Effector memory CD4-positive, alpha-beta T cell (primary cell): ENCODE data around the gene PHLDB2.

Source experiments
- DNase-seq, 3 donors: peaks; one replicate each; pipeline ENCODE4 v3.0.0-alpha.2; 2020
- H3K27ac ChIP-seq: 2 replicates; pipeline ENCODE4 v1.7.0; 2013; ENCODE audit warnings: mild to moderate bottlenecking, low read length, moderate library complexity; ENCODE audit not compliant: insufficient read depth, poor library complexity, severe bottlenecking
- H3K27me3 ChIP-seq: replicated peaks from 2 replicates; pipeline ENCODE4 v1.7.0; 2013; ENCODE audit warnings: mild to moderate bottlenecking, low read length; ENCODE audit not compliant: insufficient read depth, control insufficient read depth, poor library complexity, severe bottlenecking
- H3K36me3 ChIP-seq: 2 replicates; pipeline ENCODE4 v1.7.0; 2013; ENCODE audit warnings: mild to moderate bottlenecking, low read length, moderate library complexity; ENCODE audit not compliant: control insufficient read depth, insufficient read depth
- H3K4me1 ChIP-seq: 2 replicates; pipeline ENCODE4 v1.7.0; 2013; ENCODE audit warnings: low read length, mild to moderate bottlenecking; ENCODE audit not compliant: control insufficient read depth, insufficient read depth, poor library complexity, severe bottlenecking
- H3K4me3 ChIP-seq: 2 replicates; pipeline ENCODE4 v1.7.0; 2013; ENCODE audit warnings: low read length, low read depth, mild to moderate bottlenecking; ENCODE audit not compliant: insufficient read depth, poor library complexity, severe bottlenecking
- H3K9me3 ChIP-seq: 2 replicates; pipeline ENCODE4 v1.7.0; 2013; ENCODE audit warnings: mild to moderate bottlenecking, low read length, moderate library complexity; ENCODE audit not compliant: control insufficient read depth

PHLDB2 gene

DNA sequence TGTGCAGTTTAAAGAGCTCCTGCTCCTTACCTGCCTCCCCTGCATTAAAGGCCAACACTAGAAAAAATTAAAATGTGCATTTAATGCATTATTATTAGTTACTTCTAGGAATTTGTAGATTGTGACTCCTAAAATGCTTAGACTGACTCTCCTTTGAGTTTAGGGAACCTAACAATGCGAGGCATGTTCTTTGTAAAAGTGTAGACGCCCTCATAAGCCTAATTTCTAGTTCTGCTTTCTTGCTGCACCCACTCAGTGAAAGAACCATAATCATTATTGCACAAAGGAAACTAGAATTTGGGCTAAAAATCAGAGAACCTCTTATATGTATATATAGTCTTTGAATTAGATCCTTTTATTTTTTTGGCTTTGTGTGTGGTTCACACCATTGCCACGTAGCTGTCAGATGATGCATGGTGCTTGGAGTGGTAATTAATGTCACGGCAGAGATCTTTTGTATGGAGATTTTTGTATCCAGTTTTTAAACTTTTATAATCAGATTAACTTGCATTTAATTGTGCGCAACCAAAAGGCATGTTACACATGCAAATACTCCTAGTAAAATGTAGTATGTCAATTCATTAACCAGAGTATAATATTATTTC lies 120.5 kb downstream of the PHLDB2 start:
- H3K4me3 ChIP-seq: peak overlapping the region; percentile 94
- peak overlapping the region; percentile 78 for H3K27ac ChIP-seq
- DNase-seq: no peak
- no peaks in the 10 kb centered on the region for H3K9me3 ChIP-seq
- H3K27me3 ChIP-seq: no peaks in the 10 kb centered on the region
- no peaks in the 10 kb centered on the region for H3K36me3 ChIP-seq
- H3K4me1 ChIP-seq: no peaks in the 10 kb centered on the region

DNA sequence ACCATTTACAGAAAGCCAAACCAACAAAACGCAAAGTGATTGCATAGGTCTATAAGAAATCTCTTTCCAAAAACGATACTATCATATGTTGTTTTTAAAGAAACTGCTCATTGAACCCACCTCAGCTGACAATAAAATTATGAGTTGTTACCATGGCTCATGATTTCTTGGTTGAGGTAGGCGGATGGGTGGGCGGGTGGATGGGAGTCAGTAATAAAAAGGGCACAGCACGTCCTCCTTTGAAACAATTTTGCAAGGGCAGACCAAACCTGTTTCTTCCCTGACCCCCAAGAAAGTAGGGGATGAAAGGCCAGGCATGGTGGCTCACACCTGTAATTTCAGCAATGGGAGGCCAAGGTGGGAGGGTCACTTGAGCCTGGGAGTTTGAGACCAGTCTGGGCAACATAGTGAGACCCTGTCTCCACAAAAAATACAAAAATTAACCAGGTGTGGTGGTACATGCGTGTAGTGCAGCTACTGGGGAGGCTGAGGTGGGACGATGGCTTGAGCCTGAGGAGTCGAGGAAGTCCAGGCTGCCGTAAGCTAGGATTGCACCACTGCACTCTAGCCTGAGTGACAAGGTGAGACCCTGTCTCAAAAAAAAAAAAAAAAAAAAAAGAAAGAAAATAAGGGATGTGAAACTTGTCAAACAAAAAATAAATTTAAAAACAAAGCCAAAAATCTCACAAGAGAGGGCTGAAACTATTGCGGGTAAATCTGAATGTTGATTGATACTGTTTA lies 121.8 kb downstream of the PHLDB2 start:
- Histone ChIP-seq H3K36me3 (no peaks in the 10 kb centered on the region), H3K4me1 (no peaks in the 10 kb centered on the region), H3K27me3 (no peaks in the 10 kb centered on the region), H3K9me3 (no peaks in the 10 kb centered on the region), H3K27ac (no peak overlapping the region), H3K4me3 (no peak overlapping the region)
- DNase-seq: no peak

DNA sequence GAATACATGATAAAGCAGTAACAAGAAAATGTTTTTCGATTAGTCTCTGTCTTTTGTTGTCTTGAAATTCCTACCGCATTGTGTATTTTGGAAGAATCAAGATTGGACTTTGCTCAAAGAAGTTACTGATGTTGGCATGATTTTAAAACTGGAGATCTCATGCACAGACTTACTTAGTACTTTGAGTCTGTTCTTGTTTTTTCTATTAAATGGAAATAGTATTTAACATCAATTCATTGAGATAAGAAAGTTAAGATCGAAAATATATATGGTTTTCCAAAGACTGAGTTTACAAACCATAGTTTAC lies 122.3 kb downstream of the PHLDB2 start:
- no peak for DNase-seq
- Histone ChIP-seq H3K27ac (no peak overlapping the region), H3K9me3 (no peaks in the 10 kb centered on the region), H3K4me3 (no peak overlapping the region), H3K36me3 (no peaks in the 10 kb centered on the region), H3K27me3 (no peaks in the 10 kb centered on the region), H3K4me1 (no peaks in the 10 kb centered on the region)

DNA sequence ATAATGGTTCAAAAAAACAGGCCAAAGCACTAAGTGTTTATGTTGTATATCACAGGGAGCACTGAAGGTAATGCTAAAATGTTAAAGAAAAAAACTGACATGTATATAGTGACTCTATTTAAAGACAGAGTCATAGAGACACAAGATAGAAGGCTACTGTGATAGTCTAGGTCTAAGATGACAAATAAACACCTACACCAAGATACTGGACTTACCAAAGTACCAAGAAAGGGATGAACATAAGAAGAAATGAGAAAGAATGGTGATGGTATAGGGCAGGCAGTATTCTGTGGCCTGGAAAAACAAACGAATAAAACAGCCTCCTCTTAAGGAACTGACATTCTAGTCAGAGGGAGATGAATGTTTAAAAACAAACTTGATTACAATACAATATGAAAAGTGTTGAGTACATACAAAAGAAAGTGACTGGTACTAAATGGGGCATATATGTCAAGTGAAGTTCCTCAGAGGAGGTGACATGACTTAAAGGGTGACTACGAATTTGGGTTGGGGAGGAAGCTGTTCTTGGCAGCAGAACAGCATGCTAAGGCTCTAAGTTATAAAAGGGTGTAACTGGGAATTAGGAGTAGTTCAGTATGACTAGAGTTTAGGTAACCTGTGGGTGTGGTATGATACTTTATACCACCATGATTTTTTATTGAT lies 125.7 kb downstream of the PHLDB2 start:
- Histone ChIP-seq H3K9me3 (no peaks in the 10 kb centered on the region), H3K27ac (no peak overlapping the region), H3K36me3 (no peaks in the 10 kb centered on the region), H3K4me1 (no peaks in the 10 kb centered on the region), H3K4me3 (no peak overlapping the region), H3K27me3 (no peaks in the 10 kb centered on the region)
- DNase-seq: no peak

DNA sequence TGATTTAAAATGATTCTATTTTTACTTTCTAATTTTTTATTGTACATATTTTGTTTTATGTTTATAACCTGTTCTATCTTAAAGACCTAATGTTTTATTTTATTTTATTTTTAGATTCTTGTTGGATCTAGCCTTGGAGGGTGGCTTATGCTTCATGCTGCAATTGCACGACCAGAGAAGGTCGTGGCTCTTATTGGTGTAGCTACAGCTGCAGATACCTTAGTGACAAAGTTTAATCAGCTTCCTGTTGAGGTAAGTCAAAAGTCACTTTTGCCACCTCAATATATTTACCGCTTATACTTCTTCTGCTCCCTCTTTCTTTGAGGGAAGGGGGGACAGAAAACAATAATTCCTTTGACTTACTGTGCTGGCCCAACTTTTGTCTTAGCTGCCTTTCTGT lies 127.7 kb downstream of the PHLDB2 start:
- H3K36me3 ChIP-seq: peaks cover 7% of the 10 kb centered on the region
- no peak for DNase-seq
- no peak overlapping the region for H3K27ac ChIP-seq
- no peak overlapping the region for H3K4me3 ChIP-seq
- no peaks in the 10 kb centered on the region for H3K9me3 ChIP-seq
- no peaks in the 10 kb centered on the region for H3K4me1 ChIP-seq
- H3K27me3 ChIP-seq: no peaks in the 10 kb centered on the region

DNA sequence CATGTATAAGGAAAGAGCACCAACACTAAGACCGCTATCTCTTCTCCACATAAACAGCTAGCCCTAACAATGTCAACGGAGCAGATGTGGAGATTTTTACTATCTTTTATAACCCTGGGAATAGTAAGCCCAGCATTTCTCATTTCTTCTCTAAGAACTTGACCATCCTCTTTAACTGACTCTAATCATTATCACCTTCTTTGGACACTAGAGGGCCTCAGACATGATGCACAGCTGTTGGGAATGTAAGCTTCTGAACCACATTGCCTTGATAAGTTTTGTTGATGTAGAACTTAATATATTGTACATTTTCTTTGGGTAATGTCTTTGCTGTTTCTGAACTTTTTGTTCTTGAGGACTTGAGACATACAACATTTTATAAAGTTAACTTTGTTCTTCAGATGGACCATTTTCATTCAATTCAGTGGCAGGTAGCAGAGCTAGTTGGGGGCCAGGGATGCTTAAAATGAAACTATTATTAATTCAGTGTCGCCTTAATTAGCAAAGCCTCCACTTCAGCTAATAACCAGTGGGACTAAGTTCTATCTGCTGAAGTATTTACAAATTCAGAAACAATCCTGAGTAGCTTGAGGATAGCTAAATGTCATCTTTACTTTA lies 130.1 kb downstream of the PHLDB2 start:
- no peak overlapping the region for H3K4me3 ChIP-seq
- peaks cover 18% of the 10 kb centered on the region for H3K36me3 ChIP-seq
- no peaks in the 10 kb centered on the region for H3K27me3 ChIP-seq
- H3K4me1 ChIP-seq: no peaks in the 10 kb centered on the region
- no peaks in the 10 kb centered on the region for H3K9me3 ChIP-seq
- H3K27ac ChIP-seq: no peak overlapping the region
- DNase-seq: no peak

DNA sequence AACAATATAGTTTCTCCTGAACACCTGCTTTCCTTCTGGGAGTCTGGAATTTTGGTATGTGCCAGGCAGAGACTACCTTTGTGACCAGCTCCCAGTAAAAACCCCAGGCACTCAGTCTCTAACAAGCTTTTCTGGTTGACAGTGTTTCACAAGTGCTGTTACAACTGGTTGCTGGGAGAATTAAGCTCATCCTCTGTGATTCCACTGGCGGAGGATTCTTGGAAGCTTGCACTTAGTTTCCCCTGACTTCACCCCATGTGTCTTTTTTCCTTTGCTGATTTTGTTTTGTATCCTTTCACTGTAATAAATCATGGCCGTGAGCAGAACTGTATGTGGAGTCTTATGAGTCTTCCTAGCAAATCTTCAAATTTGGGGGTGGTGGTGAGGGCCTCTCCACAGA lies 134.0 kb downstream of the PHLDB2 start:
- H3K9me3 ChIP-seq: no peaks in the 10 kb centered on the region
- no peak overlapping the region for H3K4me3 ChIP-seq
- no peaks in the 10 kb centered on the region for H3K27me3 ChIP-seq
- no peak for DNase-seq
- H3K4me1 ChIP-seq: no peaks in the 10 kb centered on the region
- peaks cover 18% of the 10 kb centered on the region for H3K36me3 ChIP-seq
- no peak overlapping the region for H3K27ac ChIP-seq

DNA sequence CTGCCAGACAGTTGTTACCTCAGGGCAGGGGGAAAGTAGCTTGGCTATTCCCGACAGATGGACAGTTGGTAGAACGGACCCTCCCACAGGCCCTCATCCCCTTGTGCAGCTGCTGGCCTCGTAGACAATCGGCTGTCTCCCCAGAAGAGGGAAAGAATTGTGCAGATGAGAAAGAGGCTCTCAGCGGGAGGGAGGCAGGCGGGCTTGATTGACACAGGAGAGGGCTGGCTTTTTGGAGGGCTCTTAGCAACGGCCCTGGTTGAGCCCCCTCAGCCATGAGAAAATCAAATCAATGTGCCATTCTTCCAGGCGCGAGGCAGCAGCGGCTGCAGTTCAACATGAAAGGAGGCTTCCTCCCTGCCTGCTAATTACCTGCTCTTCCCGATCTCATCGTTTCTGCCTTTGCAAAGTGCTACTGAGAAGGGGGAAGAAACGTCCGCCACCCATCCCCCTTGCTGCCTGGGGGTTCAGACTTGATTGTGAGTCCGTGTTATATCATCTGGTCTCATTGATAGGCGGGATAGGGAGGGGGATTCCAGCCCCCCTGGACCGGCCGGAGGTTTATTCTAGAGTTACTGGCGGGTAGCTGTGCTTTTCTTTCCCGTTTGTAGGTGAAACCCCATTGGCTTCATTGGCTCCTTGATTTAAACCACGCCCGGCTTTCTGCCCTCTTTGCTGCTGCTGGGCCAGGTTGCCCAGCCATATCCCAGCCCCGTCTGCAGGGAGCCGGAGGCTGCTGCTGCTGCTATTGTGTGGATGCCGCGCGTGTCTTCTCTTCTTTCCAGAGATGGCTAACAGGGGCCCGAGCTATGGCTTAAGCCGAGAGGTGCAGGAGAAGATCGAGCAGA lies 139.8 kb downstream of the PHLDB2 start, which contains the start of gene TAGLN3:
Gene TAGLN3, plus strand, starts transcription at position 287 of the 848 bp plus-strand sequence. Its CDS starts 501 bp downstream, at position 788.
- Histone ChIP-seq H3K9me3 (no peaks in the 10 kb centered on the region), H3K27me3 (no peaks in the 10 kb centered on the region), H3K36me3 (no peaks in the 10 kb centered on the region), H3K27ac (no peak within 1 kb of the TSS), H3K4me1 (peaks cover 18% of the 10 kb centered on the region), H3K4me3 (peak within 1 kb of the TSS; percentile 11)
- DNase-seq: no peak

DNA sequence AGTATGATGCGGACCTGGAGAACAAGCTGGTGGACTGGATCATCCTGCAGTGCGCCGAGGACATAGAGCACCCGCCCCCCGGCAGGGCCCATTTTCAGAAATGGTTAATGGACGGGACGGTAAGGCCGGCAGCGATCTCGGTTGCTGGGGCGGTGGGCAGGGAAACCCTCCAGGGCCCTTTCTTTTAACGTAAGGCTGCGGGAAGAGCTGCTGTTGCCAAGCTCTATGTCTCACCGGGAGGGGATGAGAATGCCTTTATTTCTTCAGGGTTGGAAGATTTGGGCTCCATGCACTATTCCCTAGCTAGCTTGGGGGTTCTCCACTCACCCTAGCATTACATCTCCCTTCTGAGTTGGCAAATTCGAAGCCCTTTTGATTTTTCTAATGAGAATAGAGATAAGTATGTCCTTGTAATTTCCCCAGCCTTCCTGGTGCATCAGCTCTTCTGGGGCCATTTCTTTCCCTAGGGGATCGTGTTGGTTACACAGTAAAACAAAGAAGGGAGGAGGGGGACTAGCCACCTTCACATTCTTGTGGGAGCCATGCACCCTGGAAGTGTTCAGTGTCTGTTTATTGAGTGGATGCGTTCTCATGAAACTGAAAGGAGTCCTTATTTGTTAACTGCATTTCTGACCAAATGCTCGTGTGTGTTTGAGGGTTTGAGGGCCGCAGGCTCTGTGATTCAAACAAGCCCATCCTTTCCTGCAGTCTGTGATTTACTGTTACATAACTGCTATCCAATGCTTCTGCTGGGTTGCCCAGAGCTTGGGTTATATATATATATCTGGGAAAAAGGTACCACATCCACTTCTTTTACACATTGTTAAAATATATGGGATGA lies 140.6 kb downstream of the PHLDB2 start:
- Histone ChIP-seq H3K27ac (no peak overlapping the region), H3K9me3 (no peaks in the 10 kb centered on the region), H3K36me3 (no peaks in the 10 kb centered on the region), H3K27me3 (no peaks in the 10 kb centered on the region), H3K4me1 (peaks cover 18% of the 10 kb centered on the region), H3K4me3 (no peak overlapping the region)
- no peak for DNase-seq
